ENCODE measurements around the gene PCED1B. TPM values are rescaled to one million over a fixed set of nuclear protein-coding genes. Genes with fewer than 3 reads are reported as not detected.
"Not testable (repeated sequence)": the region's sequence is repeated elsewhere in the genome, so short reads cannot be mapped to it uniquely, and the experiment has no call there.

PCED1B gene
- total RNA-seq, 4 donors from 2014 or later = 1.0 to 1.5 (median 1.2) TPM

GRCh38 chr12:47110718-47111391 lies 31.4 kb downstream of the PCED1B start:
- Histone ChIP-seq H3K27ac (no peak overlapping the region), H3K4me1 (no peaks in the 10 kb centered on the region), H3K36me3 (no peaks in the 10 kb centered on the region), H3K9me3 (no peaks in the 10 kb centered on the region), H3K4me3 (replicated peaks in 1 of 3) (no peak overlapping the region), H3K27me3 (no peaks in the 10 kb centered on the region)
- DNase-seq = no peak
- 89 to 98% methylated on average over 2 of the region's 2 CpGs for WGBS, 2 donors
- no peak for TF ChIP-seq CTCF (IDR thresholded peaks at IDR 0.05)
- no peak for TF ChIP-seq POLR2A (IDR thresholded peaks at IDR 0.05)
- intact Hi-C loops (cut with DNase I) = no loop called here

- H3K27ac ChIP-seq = no peak overlapping the region
- H3K9me3 ChIP-seq = no peaks in the 10 kb centered on the region
- H3K4me3 ChIP-seq (replicated peaks in 1 of 3) = no peak overlapping the region
- H3K4me1 ChIP-seq = no peaks in the 10 kb centered on the region
- H3K27me3 ChIP-seq = no peaks in the 10 kb centered on the region
- intact Hi-C loops (cut with DNase I) = no loop called here
- WGBS, 2 donors = 84 to 93% methylated on average over 2 of the region's 2 CpGs
- H3K36me3 ChIP-seq = no peaks in the 10 kb centered on the region
- no peak for DNase-seq
- TF ChIP-seq CTCF (IDR thresholded peaks at IDR 0.05) (no peak), POLR2A (IDR thresholded peaks at IDR 0.05) (no peak)
These were observed 32.0 kb downstream of the PCED1B start for GRCh38 chr12:47111392-47111778.

- H3K4me3 ChIP-seq (replicated peaks in 1 of 3) = no peak overlapping the region
- intact Hi-C loops (cut with DNase I) = no loop called here
These were observed 32.4 kb downstream of the PCED1B start for GRCh38 chr12:47111854-47112253.

GRCh38 chr12:47112679-47113078 lies 33.3 kb downstream of the PCED1B start:
- no peaks in the 10 kb centered on the region for H3K36me3 ChIP-seq
- 55 to 63% methylated on average over 2 of the region's 2 CpGs for WGBS, 2 donors
- no peaks in the 10 kb centered on the region for H3K4me1 ChIP-seq
- DNase-seq = no peak
- H3K27ac ChIP-seq = no peak overlapping the region
- no peaks in the 10 kb centered on the region for H3K9me3 ChIP-seq
- intact Hi-C loops (cut with DNase I) = no loop called here
- H3K4me3 ChIP-seq (replicated peaks in 1 of 3) = no peak overlapping the region
- H3K27me3 ChIP-seq = no peaks in the 10 kb centered on the region
- TF ChIP-seq POLR2A (IDR thresholded peaks at IDR 0.05) = no peak
- TF ChIP-seq CTCF (IDR thresholded peaks at IDR 0.05) = no peak

More at GRCh38 chr12:47111854-47112253, 32.4 kb downstream of the PCED1B start:
- TF ChIP-seq POLR2A (IDR thresholded peaks at IDR 0.05) = no peak
- no peak for TF ChIP-seq CTCF (IDR thresholded peaks at IDR 0.05)
- WGBS, 2 donors = 88 to 93% methylated on average over 6 of the region's 6 CpGs
- no peak for DNase-seq
- Histone ChIP-seq H3K27me3 (no peaks in the 10 kb centered on the region), H3K27ac (no peak overlapping the region), H3K4me1 (no peaks in the 10 kb centered on the region), H3K36me3 (no peaks in the 10 kb centered on the region), H3K9me3 (no peaks in the 10 kb centered on the region)

- no peaks in the 10 kb centered on the region for H3K9me3 ChIP-seq
- DNase-seq = no peak
- H3K4me1 ChIP-seq = no peaks in the 10 kb centered on the region
- 84 to 86% methylated on average over 5 of the region's 5 CpGs for WGBS, 2 donors
- H3K27me3 ChIP-seq = no peaks in the 10 kb centered on the region
- no peak overlapping the region for H3K27ac ChIP-seq
- H3K4me3 ChIP-seq (replicated peaks in 1 of 3) = no peak overlapping the region
- intact Hi-C loops (cut with DNase I) = no loop called here
- no peak for TF ChIP-seq POLR2A (IDR thresholded peaks at IDR 0.05)
- TF ChIP-seq CTCF (IDR thresholded peaks at IDR 0.05) = no peak
- H3K36me3 ChIP-seq = no peaks in the 10 kb centered on the region
These were observed 35.1 kb downstream of the PCED1B start for GRCh38 chr12:47114481-47114892.

GRCh38 chr12:47117305-47117704 lies 37.9 kb downstream of the PCED1B start:
- H3K9me3 ChIP-seq; H3K36me3 ChIP-seq; DNase-seq; H3K27me3 ChIP-seq; H3K27ac ChIP-seq; H3K4me1 ChIP-seq; intact Hi-C loops (cut with DNase I); H3K4me3 ChIP-seq (replicated peaks in 1 of 3): not testable (repeated sequence)
- WGBS, 2 donors = 77 to 93% methylated on average over 3 of the region's 3 CpGs
